ENCODE data around the gene HDAC8.

DNA sequence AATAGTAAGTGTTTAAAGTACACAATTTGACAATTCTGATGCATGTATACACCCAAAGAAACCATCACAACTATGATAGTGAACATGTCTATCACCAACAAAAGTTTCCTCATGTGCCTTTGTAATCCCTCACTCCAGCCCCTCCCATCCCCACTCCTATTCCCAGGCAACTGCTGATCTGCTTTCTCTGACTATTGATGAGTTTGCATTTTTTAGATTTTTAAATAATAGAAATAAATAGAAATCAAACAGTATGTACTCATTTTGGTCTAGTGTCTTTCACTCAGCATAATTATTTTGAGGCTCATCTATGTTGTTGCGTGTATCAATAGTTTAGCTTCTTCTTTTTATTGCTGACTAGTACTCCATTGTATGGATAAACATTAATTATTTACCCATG lies 290.3 kb downstream of the HDAC8 start:
- TF ChIP-seq EZH2phosphoT487 (IDR thresholded peaks at IDR 0.05; ENCODE audit: borderline replicate concordance) = no peak
- TF ChIP-seq, protein P1, sequence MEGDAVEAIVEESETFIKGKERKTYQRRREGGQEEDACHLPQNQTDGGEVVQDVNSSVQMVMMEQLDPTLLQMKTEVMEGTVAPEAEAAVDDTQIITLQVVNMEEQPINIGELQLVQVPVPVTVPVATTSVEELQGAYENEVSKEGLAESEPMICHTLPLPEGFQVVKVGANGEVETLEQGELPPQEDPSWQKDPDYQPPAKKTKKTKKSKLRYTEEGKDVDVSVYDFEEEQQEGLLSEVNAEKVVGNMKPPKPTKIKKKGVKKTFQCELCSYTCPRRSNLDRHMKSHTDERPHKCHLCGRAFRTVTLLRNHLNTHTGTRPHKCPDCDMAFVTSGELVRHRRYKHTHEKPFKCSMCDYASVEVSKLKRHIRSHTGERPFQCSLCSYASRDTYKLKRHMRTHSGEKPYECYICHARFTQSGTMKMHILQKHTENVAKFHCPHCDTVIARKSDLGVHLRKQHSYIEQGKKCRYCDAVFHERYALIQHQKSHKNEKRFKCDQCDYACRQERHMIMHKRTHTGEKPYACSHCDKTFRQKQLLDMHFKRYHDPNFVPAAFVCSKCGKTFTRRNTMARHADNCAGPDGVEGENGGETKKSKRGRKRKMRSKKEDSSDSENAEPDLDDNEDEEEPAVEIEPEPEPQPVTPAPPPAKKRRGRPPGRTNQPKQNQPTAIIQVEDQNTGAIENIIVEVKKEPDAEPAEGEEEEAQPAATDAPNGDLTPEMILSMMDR (conservative IDR thresholded peaks at IDR 0.05; ENCODE audit: low read length) = no peak

Measured in Loucy (cell line).